ENCODE results near the gene ST3GAL3. TPM values are rescaled to one million over a fixed set of nuclear protein-coding genes. Genes with fewer than 3 reads are reported as not detected.

Gene ST3GAL3
- total RNA-seq, 1 experiment from 2014 or later = 8.6 TPM

- TF ChIP-seq ZNF263 (CRISPR knock-in tag; IDR thresholded peaks at IDR 0.05; ENCODE audit: low read depth) (no peak), TEAD4 (CRISPR knock-in tag; IDR thresholded peaks at IDR 0.05) (no peak)
Observed at GRCh38 chr1:43747736-43748135, 40.4 kb downstream of the ST3GAL3 start (continued).

DNA sequence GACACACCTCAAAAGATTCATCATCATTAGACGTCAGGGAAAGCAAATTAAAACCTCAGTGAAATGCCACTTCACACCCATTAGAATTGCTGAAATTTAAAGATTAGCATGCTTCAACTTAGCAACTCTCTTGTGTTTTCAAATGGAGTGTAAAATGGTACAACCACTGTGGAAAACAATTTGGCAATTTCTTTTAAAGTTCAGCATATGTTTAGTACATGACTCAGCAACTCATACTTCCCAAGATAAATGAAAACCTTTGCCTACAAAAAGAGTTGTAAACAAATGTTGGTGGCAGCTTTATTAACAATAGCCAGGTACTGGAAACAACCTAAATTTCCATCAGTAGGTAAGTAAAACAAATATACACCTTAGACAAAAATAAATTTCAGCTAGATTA is 42.7 kb downstream of the ST3GAL3 start:
- Mint-ChIP-seq H3K4me3 (no peak overlapping the region), H3K27me3 (ENCODE audit: low read depth) (no peaks in the 10 kb centered on the region), H3K4me1 (no peaks in the 10 kb centered on the region), H3K9me3 (peaks cover 12% of the 10 kb centered on the region; the same call in 1 of the 2 replicates), H3K36me3 (0 out of 2 replicates have a peak, but pooled peaks cover 5% of the 10 kb centered on the region), H3K27ac (no peak overlapping the region)
- ChIA-PET CTCF (interaction anchor here (1.3 kb wide), 1 partner anchor 185 kb away, joined by 4 read pairs; no protein-coding TSS in a partner anchor), POLR2A (no interaction called here)
- TF ChIP-seq NR3C1 (CRISPR knock-in tag; conservative IDR thresholded peaks at IDR 0.05; ENCODE audit: low read depth) = no peak
- TF ChIP-seq ZNF671 (CRISPR knock-in tag; IDR thresholded peaks at IDR 0.05) = no peak
- DNase-seq (ENCODE audit: low spot score) (no peak), ATAC-seq (no peak)

- H3K36me3 Mint-ChIP-seq = 0 out of 2 replicates have a peak, but pooled peaks cover 5% of the 10 kb centered on the region
- DNase-seq (ENCODE audit: low spot score) = no peak
- H3K4me1 Mint-ChIP-seq = no peaks in the 10 kb centered on the region
- ATAC-seq = no peak
- H3K9me3 Mint-ChIP-seq = peaks cover 8% of the 10 kb centered on the region; the same call in 1 of the 2 replicates
- H3K27me3 Mint-ChIP-seq (ENCODE audit: low read depth) = no peaks in the 10 kb centered on the region
- POLR2A ChIA-PET = interaction anchor here (0.6 kb wide), 1 partner anchor 48 kb away, joined by 3 read pairs; no protein-coding TSS in a partner anchor
- CTCF ChIA-PET = interaction anchor here (1.3 to 2.1 kb wide), 2 partner anchors 10 to 181 kb away, joined by 4 to 11 read pairs; no protein-coding TSS in a partner anchor
- no peak overlapping the region for H3K4me3 Mint-ChIP-seq
- H3K27ac Mint-ChIP-seq = no peak overlapping the region
- no peak for TF ChIP-seq ZNF512 (CRISPR knock-in tag; IDR thresholded peaks at IDR 0.05; ENCODE audit: borderline replicate concordance)
- no peak for TF ChIP-seq MXD4 (CRISPR knock-in tag; IDR thresholded peaks at IDR 0.05; ENCODE audit: borderline replicate concordance)
- TF ChIP-seq, protein P1, sequence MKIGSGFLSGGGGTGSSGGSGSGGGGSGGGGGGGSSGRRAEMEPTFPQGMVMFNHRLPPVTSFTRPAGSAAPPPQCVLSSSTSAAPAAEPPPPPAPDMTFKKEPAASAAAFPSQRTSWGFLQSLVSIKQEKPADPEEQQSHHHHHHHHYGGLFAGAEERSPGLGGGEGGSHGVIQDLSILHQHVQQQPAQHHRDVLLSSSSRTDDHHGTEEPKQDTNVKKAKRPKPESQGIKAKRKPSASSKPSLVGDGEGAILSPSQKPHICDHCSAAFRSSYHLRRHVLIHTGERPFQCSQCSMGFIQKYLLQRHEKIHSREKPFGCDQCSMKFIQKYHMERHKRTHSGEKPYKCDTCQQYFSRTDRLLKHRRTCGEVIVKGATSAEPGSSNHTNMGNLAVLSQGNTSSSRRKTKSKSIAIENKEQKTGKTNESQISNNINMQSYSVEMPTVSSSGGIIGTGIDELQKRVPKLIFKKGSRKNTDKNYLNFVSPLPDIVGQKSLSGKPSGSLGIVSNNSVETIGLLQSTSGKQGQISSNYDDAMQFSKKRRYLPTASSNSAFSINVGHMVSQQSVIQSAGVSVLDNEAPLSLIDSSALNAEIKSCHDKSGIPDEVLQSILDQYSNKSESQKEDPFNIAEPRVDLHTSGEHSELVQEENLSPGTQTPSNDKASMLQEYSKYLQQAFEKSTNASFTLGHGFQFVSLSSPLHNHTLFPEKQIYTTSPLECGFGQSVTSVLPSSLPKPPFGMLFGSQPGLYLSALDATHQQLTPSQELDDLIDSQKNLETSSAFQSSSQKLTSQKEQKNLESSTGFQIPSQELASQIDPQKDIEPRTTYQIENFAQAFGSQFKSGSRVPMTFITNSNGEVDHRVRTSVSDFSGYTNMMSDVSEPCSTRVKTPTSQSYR (CRISPR knock-in tag; IDR thresholded peaks at IDR 0.05) = no peak
- no peak for TF ChIP-seq NFE2L1 (CRISPR knock-in tag; IDR thresholded peaks at IDR 0.05)
- no peak for TF ChIP-seq OVOL2 (CRISPR knock-in tag; IDR thresholded peaks at IDR 0.05; ENCODE audit: borderline replicate concordance)
- TF ChIP-seq SP1 (CRISPR knock-in tag; conservative IDR thresholded peaks at IDR 0.05) = no peak
- no peak for TF ChIP-seq ETV6 (CRISPR knock-in tag; IDR thresholded peaks at IDR 0.05)
- no peak for TF ChIP-seq EMX1 (CRISPR knock-in tag; IDR thresholded peaks at IDR 0.05)
- TF ChIP-seq, protein P2, sequence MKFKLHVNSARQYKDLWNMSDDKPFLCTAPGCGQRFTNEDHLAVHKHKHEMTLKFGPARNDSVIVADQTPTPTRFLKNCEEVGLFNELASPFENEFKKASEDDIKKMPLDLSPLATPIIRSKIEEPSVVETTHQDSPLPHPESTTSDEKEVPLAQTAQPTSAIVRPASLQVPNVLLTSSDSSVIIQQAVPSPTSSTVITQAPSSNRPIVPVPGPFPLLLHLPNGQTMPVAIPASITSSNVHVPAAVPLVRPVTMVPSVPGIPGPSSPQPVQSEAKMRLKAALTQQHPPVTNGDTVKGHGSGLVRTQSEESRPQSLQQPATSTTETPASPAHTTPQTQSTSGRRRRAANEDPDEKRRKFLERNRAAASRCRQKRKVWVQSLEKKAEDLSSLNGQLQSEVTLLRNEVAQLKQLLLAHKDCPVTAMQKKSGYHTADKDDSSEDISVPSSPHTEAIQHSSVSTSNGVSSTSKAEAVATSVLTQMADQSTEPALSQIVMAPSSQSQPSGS (CRISPR knock-in tag; IDR thresholded peaks at IDR 0.05; ENCODE audit: borderline replicate concordance, low read depth) = no peak
- no peak for TF ChIP-seq RELA (CRISPR knock-in tag; IDR thresholded peaks at IDR 0.05; ENCODE audit: borderline replicate concordance)
- no peak for TF ChIP-seq SOX15 (CRISPR knock-in tag; IDR thresholded peaks at IDR 0.05)
- no peak for TF ChIP-seq FOXJ3 (CRISPR knock-in tag; IDR thresholded peaks at IDR 0.05; ENCODE audit: borderline replicate concordance)
Observed at GRCh38 chr1:43753422-43753821, 46.1 kb downstream of the ST3GAL3 start.

- no peaks in the 10 kb centered on the region for H3K36me3 Mint-ChIP-seq
- ATAC-seq (no peak), DNase-seq (ENCODE audit: low spot score) (no peak)
- ChIA-PET CTCF (interaction anchor here (2.1 kb wide), 1 partner anchor 180 kb away, joined by 11 read pairs; no protein-coding TSS in a partner anchor), POLR2A (no interaction called here)
- no peaks in the 10 kb centered on the region for H3K27me3 Mint-ChIP-seq (ENCODE audit: low read depth)
- H3K27ac Mint-ChIP-seq = no peak overlapping the region
- no peaks in the 10 kb centered on the region for H3K9me3 Mint-ChIP-seq
- H3K4me1 Mint-ChIP-seq = no peaks in the 10 kb centered on the region
- H3K4me3 Mint-ChIP-seq = no peak overlapping the region
- no peak for TF ChIP-seq CTCF (IDR thresholded peaks at IDR 0.05)
- no peak for TF ChIP-seq FOXJ3 (CRISPR knock-in tag; IDR thresholded peaks at IDR 0.05; ENCODE audit: borderline replicate concordance)
- TF ChIP-seq GABPB1 (CRISPR knock-in tag; IDR thresholded peaks at IDR 0.05) = no peak
- no peak for TF ChIP-seq FOXK1 (CRISPR knock-in tag; IDR thresholded peaks at IDR 0.05)
- TF ChIP-seq ETV6 (CRISPR knock-in tag; IDR thresholded peaks at IDR 0.05) = no peak
- no peak for TF ChIP-seq PRDM15 (CRISPR knock-in tag; IDR thresholded peaks at IDR 0.05)
Observed at GRCh38 chr1:43754892-43755291, 47.6 kb downstream of the ST3GAL3 start.

Data from WTC11 (cell line).